ENCODE measurements around the gene SAV1. TPM values are rescaled to one million over a fixed set of nuclear protein-coding genes. Genes with fewer than 3 reads are reported as not detected.

SAV1 gene
- total and polyA plus RNA-seq, 8 donors: 11.2 to 58.0 (median 26.0) TPM

GRCh38 chr14:50615552-50615951 is 52.6 kb downstream of the SAV1 start:
- H3K4me3 ChIP-seq: no peak overlapping the region
- no peaks in the 10 kb centered on the region for H3K27me3 ChIP-seq
- intact Hi-C loops (cut with DNase I; ENCODE audit: low total_unique reads): no loop called here
- TF ChIP-seq CTCF (IDR thresholded peaks at IDR 0.05): no peak
- TF ChIP-seq POLR2AphosphoS5 (IDR thresholded peaks at IDR 0.05): no peak
- TF ChIP-seq EP300 (IDR thresholded peaks at IDR 0.05): no peak
- no peak for TF ChIP-seq POLR2A (IDR thresholded peaks at IDR 0.05)
- no peak overlapping the region for H3K27ac ChIP-seq
- H3K9me3 ChIP-seq: no peaks in the 10 kb centered on the region
- WGBS, 5 donors: 91 to 100% (median 97%) methylated on average over 2 of the region's 2 CpGs
- no peak for DNase-seq
- peaks cover 0 to 25% (median 5%) of the 10 kb centered on the region in 4 donors for H3K36me3 ChIP-seq
- H3K4me1 ChIP-seq: no peaks in the 10 kb centered on the region

- Histone ChIP-seq H3K36me3 (peaks cover 0 to 25% (median 5%) of the 10 kb centered on the region in 4 donors), H3K27me3 (no peaks in the 10 kb centered on the region), H3K4me3 (no peak overlapping the region), H3K4me1 (no peaks in the 10 kb centered on the region), H3K9me3 (no peaks in the 10 kb centered on the region), H3K27ac (no peak overlapping the region)
- TF ChIP-seq CTCF (IDR thresholded peaks at IDR 0.05) (no peak), POLR2A (IDR thresholded peaks at IDR 0.05) (no peak), POLR2AphosphoS5 (IDR thresholded peaks at IDR 0.05) (no peak), EP300 (IDR thresholded peaks at IDR 0.05) (no peak)
- 27 to 76% (median 39%) methylated on average over 4 of the region's 4 CpGs for WGBS, 5 donors
- no peak for DNase-seq
- intact Hi-C loops (cut with DNase I; ENCODE audit: low total_unique reads): no loop called here
Observed at GRCh38 chr14:50615056-50615455, 53.0 kb downstream of the SAV1 start.

DNA sequence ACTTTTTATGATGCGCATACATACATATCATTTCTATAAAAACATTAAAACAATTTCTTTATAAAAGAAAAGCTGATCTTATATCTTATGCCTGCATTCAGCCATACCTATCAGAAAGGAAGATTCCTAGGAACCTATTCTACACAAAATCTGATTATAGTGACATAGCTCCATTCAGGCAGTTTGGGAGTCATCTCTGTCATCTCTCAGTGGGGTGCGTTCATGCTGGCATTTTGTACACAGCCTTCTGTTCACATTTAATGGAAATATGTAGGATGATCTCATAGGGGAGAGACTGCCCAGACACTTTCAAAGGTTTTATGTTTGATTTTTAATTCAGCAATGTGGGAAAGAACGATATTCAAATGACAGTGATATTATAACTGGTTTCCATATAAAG is 55.3 kb downstream of the SAV1 start:
- TF ChIP-seq CTCF (IDR thresholded peaks at IDR 0.05) (no peak), POLR2AphosphoS5 (IDR thresholded peaks at IDR 0.05) (no peak), POLR2A (IDR thresholded peaks at IDR 0.05) (no peak), EP300 (IDR thresholded peaks at IDR 0.05) (no peak)
- no peaks in the 10 kb centered on the region for H3K9me3 ChIP-seq
- H3K4me3 ChIP-seq: no peak overlapping the region
- H3K27ac ChIP-seq: no peak overlapping the region
- H3K36me3 ChIP-seq: peaks cover 0 to 23% (median 5%) of the 10 kb centered on the region in 4 donors
- WGBS, 5 donors: 83 to 97% (median 94%) methylated on average over 3 of the region's 3 CpGs
- H3K4me1 ChIP-seq: no peaks in the 10 kb centered on the region
- no peaks in the 10 kb centered on the region for H3K27me3 ChIP-seq
- DNase-seq: no peak
- intact Hi-C loops (cut with DNase I; ENCODE audit: low total_unique reads): no loop called here

GRCh38 chr14:50610465-50610864 is 57.6 kb downstream of the SAV1 start:
- Histone ChIP-seq H3K27ac (no peak overlapping the region), H3K27me3 (no peaks in the 10 kb centered on the region), H3K36me3 (peaks cover 0 to 5% (median 1%) of the 10 kb centered on the region in 4 donors), H3K9me3 (no peaks in the 10 kb centered on the region), H3K4me3 (no peak overlapping the region), H3K4me1 (no peaks in the 10 kb centered on the region)
- no peak for DNase-seq
- intact Hi-C loops (cut with DNase I; ENCODE audit: low total_unique reads): no loop called here
- TF ChIP-seq EP300 (IDR thresholded peaks at IDR 0.05): no peak
- 82 to 92% (median 87%) methylated on average over 1 of the region's 1 CpG for WGBS, 5 donors

GRCh38 chr14:50608302-50608851 is 59.7 kb downstream of the SAV1 start:
- Histone ChIP-seq H3K27me3 (no peaks in the 10 kb centered on the region), H3K4me1 (no peaks in the 10 kb centered on the region), H3K9me3 (no peaks in the 10 kb centered on the region), H3K4me3 (no peak overlapping the region), H3K36me3 (no peaks in the 10 kb centered on the region), H3K27ac (no peak overlapping the region)
- peak in 1 of 2 donors; percentile 53 for DNase-seq
- 71 to 84% (median 77%) methylated on average over 1 of the region's 1 CpG for whole genome bisulfite sequencing, 5 donors
- intact Hi-C loops (cut with DNase I; ENCODE audit: low total_unique reads): loop anchor here (10.0 kb wide), 1 partner anchor 166 kb away; no protein-coding TSS in a partner anchor
- TF ChIP-seq POLR2AphosphoS5 (IDR thresholded peaks at IDR 0.05): no peak
- no peak for TF ChIP-seq EP300 (IDR thresholded peaks at IDR 0.05)
- no peak for TF ChIP-seq CTCF (IDR thresholded peaks at IDR 0.05)
- no peak for TF ChIP-seq POLR2A (IDR thresholded peaks at IDR 0.05)

All from stomach (tissue), 9 donors.